Keratinocyte (primary cell): ENCODE measurements around the gene ARL11. TPM values are rescaled to one million over a fixed set of nuclear protein-coding genes. Genes with fewer than 3 reads are reported as not detected.

Experiments
- DNase-seq: peaks from one replicate; pipeline ENCODE4 v3.0.0-alpha.2; 2011; ENCODE audit warnings: low read depth, missing footprints, low spot score
- FAIRE-seq: peaks from 2 replicates; lab custom pipeline; 2011; peaks lifted over from hg19 to GRCh38; lab: Jason Lieb, UNC
- H2AFZ ChIP-seq: 2 replicates; pipeline ENCODE4 v1.6.0; 2012; ENCODE audit warnings: low read length, control low read depth, inconsistent platforms; ENCODE audit not compliant: control insufficient read depth
- H3K27ac ChIP-seq: 2 replicates; pipeline ENCODE4 v1.5.1; 2011; ENCODE audit warnings: low read length; ENCODE audit not compliant: control insufficient read depth, insufficient read depth
- H3K27me3 ChIP-seq: 3 replicates; pipeline ENCODE4 v1.6.0; 2011; ENCODE audit warnings: low read length; ENCODE audit not compliant: control insufficient read depth, insufficient read depth; ENCODE audit errors: extremely low read depth
- H3K36me3 ChIP-seq, 2 experiments: 2 replicates in 1 of 2; 3 replicates in 1 of 2; pipeline ENCODE4 v1.5.1; 2011; ENCODE audit warnings: low read length in 2 of 2, mild to moderate bottlenecking in 1 of 2; ENCODE audit not compliant: control insufficient read depth in 2 of 2, insufficient read depth in 2 of 2; ENCODE audit errors: extremely low read depth in 1 of 2
- H3K4me1 ChIP-seq: 3 replicates; pipeline ENCODE4 v1.5.1; 2011; ENCODE audit warnings: low read length; ENCODE audit not compliant: control insufficient read depth, insufficient read depth; ENCODE audit errors: extremely low read depth
- H3K4me2 ChIP-seq: 3 replicates; pipeline ENCODE4 v1.6.0; 2011; ENCODE audit warnings: low read depth, low read length; ENCODE audit not compliant: control insufficient read depth, insufficient read depth; ENCODE audit errors: extremely low read depth
- H3K4me3 ChIP-seq, 3 experiments: fragments of 200-600 bp in 1 of 3; sonication (generic) in 1 of 3; 2 replicates in 2 of 3; 3 replicates in 1 of 3; pipeline ENCODE4 v1.5.1; 2011 to 2016; ENCODE audit warnings: low read length in 3 of 3, mild to moderate bottlenecking in 3 of 3, control low read depth in 2 of 3, inconsistent platforms in 1 of 3, low read depth in 1 of 3, mixed read lengths in 1 of 3, mixed run types in 1 of 3, moderate library complexity in 1 of 3; ENCODE audit not compliant: control insufficient read depth in 2 of 3, insufficient read depth in 2 of 3; ENCODE audit errors: extremely low read depth in 1 of 3
- H3K79me2 ChIP-seq: 2 replicates; pipeline ENCODE4 v1.6.0; 2012; ENCODE audit warnings: low read length; ENCODE audit not compliant: control insufficient read depth, insufficient read depth
- H3K9ac ChIP-seq: 3 replicates; pipeline ENCODE4 v1.6.0; 2011; ENCODE audit warnings: low read length; ENCODE audit not compliant: control insufficient read depth, insufficient read depth; ENCODE audit errors: extremely low read depth
- H3K9me1 ChIP-seq: 3 replicates; pipeline ENCODE4 v1.6.0; 2011; ENCODE audit warnings: low read length; ENCODE audit not compliant: control insufficient read depth, insufficient read depth; ENCODE audit errors: extremely low read depth
- H3K9me3 ChIP-seq: 2 replicates; pipeline ENCODE4 v1.5.1; 2012; ENCODE audit warnings: low read depth, low read length; ENCODE audit not compliant: control insufficient read depth
- H4K20me1 ChIP-seq: 3 replicates; pipeline ENCODE4 v1.6.0; 2011; ENCODE audit warnings: low read length; ENCODE audit not compliant: control insufficient read depth, insufficient read depth; ENCODE audit errors: extremely low read depth
- CTCF ChIP-seq, 3 experiments: IDR thresholded peaks in 1 of 3; conservative IDR thresholded peaks in 1 of 3; optimal IDR thresholded peaks in 1 of 3; 2 replicates in 2 of 3; 3 replicates in 1 of 3; pipeline versions ENCODE3 to v1.5.1; 2011; ENCODE audit warnings: low read length in 3 of 3, mild to moderate bottlenecking in 3 of 3, moderate library complexity in 2 of 3, control low read depth in 1 of 3, inconsistent platforms in 1 of 3; ENCODE audit not compliant: insufficient read depth in 2 of 3; ENCODE audit errors: extremely low read depth in 1 of 3
- EZH2 ChIP-seq: IDR thresholded peaks from one replicate; pipeline ENCODE4 v1.6.1; 2012; ENCODE audit warnings: inconsistent platforms, mild to moderate bottlenecking, low read length, moderate library complexity
- dilution Hi-C: fragments of 300-500 bp; cut with MboI; formaldehyde crosslinking; loops from one replicate; pipeline ENCODE4 v1.7.0; 2020; ENCODE audit warnings: low sequenced_read_pairs; ENCODE audit not compliant: extremely low pct_ligation_motif_present
- polyA plus RNA-seq, 5 experiments: library from polyadenylated mRNA; depleted of rRNA in 3 of 5; stranded (reverse) in 3 of 5; stranded (forward) in 1 of 5; unstranded in 1 of 5; fragments of >200 nt; gene quantifications; 1 replicate in 1 of 5; 2 replicates in 3 of 5; 3 replicates in 1 of 5; pipeline versions ENCODE4 v1.2.1 to v1.2.3, GENCODE V29; 2011 to 2012; ENCODE audit warnings: missing spikeins in 2 of 5, low read depth in 1 of 5, low replicate concordance in 1 of 5

ARL11 gene
- polyA plus RNA-seq, 1 donor (not counting 4 experiments of a cell fraction or from before 2014, with no cell fraction given): 0.55 TPM

DNA sequence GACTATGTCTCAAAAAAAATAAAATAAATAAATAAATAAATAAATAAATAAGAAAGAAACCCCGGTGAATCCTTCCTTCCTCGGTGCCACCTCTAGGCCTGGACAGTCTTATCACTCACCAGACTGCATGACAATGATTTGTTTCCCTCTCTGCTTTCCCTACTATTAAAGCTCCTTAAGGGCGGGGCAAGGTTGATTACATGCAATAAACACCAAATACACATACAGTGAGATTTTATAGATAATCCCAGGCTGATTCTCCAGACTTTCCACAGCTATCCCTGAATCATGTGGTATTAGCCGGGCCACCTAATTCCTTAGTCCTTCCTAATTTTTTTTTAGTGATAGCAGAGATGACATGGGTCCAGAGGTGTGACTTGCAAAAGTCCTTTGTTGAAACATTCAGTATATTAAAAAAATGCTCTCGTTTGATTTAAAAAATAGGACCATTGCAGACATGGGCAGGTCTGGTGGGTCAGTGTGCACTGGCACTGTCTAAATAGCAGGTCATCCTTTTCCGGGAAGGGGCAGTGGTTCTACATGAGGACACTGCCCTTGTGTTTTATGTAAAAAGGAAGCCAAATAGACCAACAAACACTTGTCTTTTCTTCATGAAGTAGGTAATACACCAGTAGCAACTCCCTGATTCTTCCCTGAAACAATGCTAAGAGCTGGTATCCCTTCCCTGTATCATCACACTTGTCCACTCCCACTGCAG, 48.4 kb downstream of the ARL11 start:
- H3K36me3 ChIP-seq: peaks cover 0 to 1% of the 10 kb centered on the region in 2 experiments
- no peak for DNase-seq
- H3K27me3 ChIP-seq: no peaks in the 10 kb centered on the region
- no peaks in the 10 kb centered on the region for H4K20me1 ChIP-seq
- TF ChIP-seq CTCF (optimal IDR thresholded peaks at IDR 0.05 in 1 of 3, IDR thresholded peaks at IDR 0.05 in 1 of 3, conservative IDR thresholded peaks at IDR 0.05 in 1 of 3; ENCODE audit: extremely low read depth in 1 of 3, insufficient read depth in 2 of 3, low read length in 3 of 3): no peak
- no peak for TF ChIP-seq EZH2
- H3K9me3 ChIP-seq: no peaks in the 10 kb centered on the region
- H2AFZ ChIP-seq: no peak overlapping the region
- H3K27ac ChIP-seq: no peak overlapping the region
- H3K4me1 ChIP-seq: peaks cover 4% of the 10 kb centered on the region
- no peak overlapping the region for H3K9ac ChIP-seq
- H3K79me2 ChIP-seq: peaks cover 44% of the 10 kb centered on the region
- H3K4me3 ChIP-seq: no peak overlapping the region
- H3K9me1 ChIP-seq: no peaks in the 10 kb centered on the region
- no peak overlapping the region for H3K4me2 ChIP-seq
- no peak for FAIRE-seq
- dilution Hi-C loops: no loop called here

GRCh38 chr13:49678191-49678914, 50.0 kb downstream of the ARL11 start:
- H3K9me1 ChIP-seq: no peaks in the 10 kb centered on the region
- H3K36me3 ChIP-seq: peaks cover 0 to 1% of the 10 kb centered on the region in 2 experiments
- H3K79me2 ChIP-seq: peaks cover 52% of the 10 kb centered on the region
- H3K9ac ChIP-seq: no peak overlapping the region
- FAIRE-seq (no peak), DNase-seq (no peak)
- no peak overlapping the region for H2AFZ ChIP-seq
- no peaks in the 10 kb centered on the region for H3K9me3 ChIP-seq
- no peak overlapping the region for H3K27ac ChIP-seq
- H4K20me1 ChIP-seq: peaks cover 3% of the 10 kb centered on the region
- H3K27me3 ChIP-seq: no peaks in the 10 kb centered on the region
- TF ChIP-seq EZH2 (no peak), CTCF (optimal IDR thresholded peaks at IDR 0.05 in 1 of 3, IDR thresholded peaks at IDR 0.05 in 1 of 3, conservative IDR thresholded peaks at IDR 0.05 in 1 of 3; ENCODE audit: extremely low read depth in 1 of 3, insufficient read depth in 2 of 3, low read length in 3 of 3) (no peak)
- H3K4me2 ChIP-seq: no peak overlapping the region
- H3K4me3 ChIP-seq: no peak overlapping the region
- peaks cover 13% of the 10 kb centered on the region for H3K4me1 ChIP-seq
- dilution Hi-C loops: no loop called here
